HCT116 (cell line): ENCODE measurements around the gene MTUS2. TPM values are rescaled to one million over a fixed set of nuclear protein-coding genes. Genes with fewer than 3 reads are reported as not detected.

ENCODE experiments used
- ATAC-seq: fragments of 200-7000 bp; cut with Tn5 transposase; 2 replicates; pipeline ENCODE4 v1.9.1; 2020; ENCODE audit warnings: mild to moderate bottlenecking, moderate library complexity
- BruUV-seq: library from RNA; stranded (reverse); fragments of 400-500 nt; replicated peaks from 2 replicates; lab custom pipeline; 2021; lab: Mats Ljungman, UMichigan
- CTCF ChIA-PET: fragments of 300-600 bp; sonication (Branson Sonifier 250); formaldehyde crosslinking; loops from one replicate; lab custom pipeline; 2021; ENCODE audit warnings: antibody characterized with exemption; lab: Charles Lee
- POLR2A ChIA-PET: fragments of 300-600, 350-600 bp; sonication (Branson Sonifier 250); formaldehyde crosslinking; loops from one replicate; lab custom pipeline; 2021; ENCODE audit warnings: antibody characterized with exemption; lab: Charles Lee
- RAD21 ChIA-PET, 2 experiments: fragments of 300-600 bp; sonication (Branson Sonifier 250); formaldehyde crosslinking; loops; one replicate each; lab custom pipeline; 2023; ENCODE audit warnings: low total read pairs in 2 of 2; ENCODE audit not compliant: uncharacterized antibody in 2 of 2, unreplicated experiment in 2 of 2, low non-redundant PET in 1 of 2; lab: Charles Lee
- DNase-seq: peaks from one replicate; pipeline ENCODE4 v3.0.0-alpha.2; 2010; ENCODE audit warnings: low read depth, low spot score
- H2AFZ ChIP-seq: fragments of 200-600 bp; shearing (Covaris generic), sonication (generic); 2 replicates; pipeline ENCODE4 v1.6.1; 2017; ENCODE audit warnings: low read depth, mixed run types, mixed read lengths, antibody characterized with exemption, low read length; ENCODE audit not compliant: poor library complexity, severe bottlenecking
- H3K27ac ChIP-seq: 2 replicates; pipeline ENCODE4 v1.5.1; 2012; ENCODE audit warnings: low read depth, low read length
- H3K27me3 ChIP-seq: fragments of 200-600 bp; sonication (generic); 2 replicates; pipeline ENCODE4 v1.6.1; 2016; ENCODE audit warnings: mixed run types, low read length, mixed read lengths; ENCODE audit not compliant: insufficient read depth
- H3K36me3 ChIP-seq, 2 experiments: fragments of 200-500 bp in 1 of 2; fragments of 200-600 bp in 1 of 2; sonication (Bioruptor generic) in 1 of 2; sonication (generic) in 1 of 2; 2 replicates each; pipeline versions ENCODE4 v1.5.1 to v1.6.1; 2014 to 2016; ENCODE audit warnings: low read length in 2 of 2, inconsistent platforms in 1 of 2, mixed read lengths in 1 of 2, mixed run types in 1 of 2; ENCODE audit not compliant: insufficient read depth in 2 of 2, control insufficient read depth in 1 of 2
- H3K4me1 ChIP-seq, 2 experiments: fragments of 200-600 bp in 1 of 2; sonication (generic) in 1 of 2; 2 replicates each; pipeline versions ENCODE4 v1.5.1 to v1.6.1; 2012 to 2017; ENCODE audit warnings: low read length in 2 of 2, inconsistent platforms in 1 of 2, mild to moderate bottlenecking in 1 of 2, mixed read lengths in 1 of 2, mixed run types in 1 of 2, moderate library complexity in 1 of 2; ENCODE audit not compliant: insufficient read depth in 2 of 2, control insufficient read depth in 1 of 2
- H3K4me2 ChIP-seq: fragments of 200-600 bp; sonication (generic); 2 replicates; pipeline ENCODE4 v1.6.1; 2017; ENCODE audit warnings: mixed run types, low read length, mixed read lengths
- H3K4me3 ChIP-seq, 2 experiments: fragments of 200-600 bp in 1 of 2; sonication (generic) in 1 of 2; replicated peaks in 1 of 2; 2 replicates each; pipeline ENCODE4 v1.5.1; 2011 to 2016; ENCODE audit warnings: low read length in 2 of 2, control low read depth in 1 of 2, low read depth in 1 of 2, mild to moderate bottlenecking in 1 of 2, mixed read lengths in 1 of 2, mixed run types in 1 of 2
- H3K79me2 ChIP-seq: fragments of 200-600 bp; sonication (generic); 2 replicates; pipeline ENCODE4 v1.6.1; 2017; ENCODE audit warnings: mild to moderate bottlenecking, mixed run types, low read length, moderate library complexity, mixed read lengths; ENCODE audit not compliant: insufficient read depth
- H3K9ac ChIP-seq: fragments of 200-600 bp; sonication (generic); 2 replicates; pipeline ENCODE4 v1.6.1; 2016; ENCODE audit warnings: low read length, mixed read lengths
- H3K9me2 ChIP-seq: fragments of 200-600 bp; sonication (generic), shearing (Covaris generic); 2 replicates; pipeline ENCODE4 v1.6.1; 2017; ENCODE audit warnings: mixed run types, mild to moderate bottlenecking, moderate library complexity; ENCODE audit not compliant: insufficient read depth
- H3K9me3 ChIP-seq, 2 experiments: fragments of 200-500 bp in 1 of 2; fragments of 200-600 bp in 1 of 2; sonication (Bioruptor generic) in 1 of 2; sonication (generic) in 1 of 2; 2 replicates each; pipeline ENCODE4 v1.6.1; 2014 to 2017; ENCODE audit warnings: low read length in 2 of 2, mixed read lengths in 2 of 2, inconsistent platforms in 1 of 2, low read depth in 1 of 2, mild to moderate bottlenecking in 1 of 2, mixed run types in 1 of 2, moderate library complexity in 1 of 2; ENCODE audit not compliant: control insufficient read depth in 1 of 2, insufficient read depth in 1 of 2
- H4K20me1 ChIP-seq: fragments of 200-600 bp; sonication (generic), shearing (Covaris generic); 2 replicates; pipeline ENCODE4 v1.6.1; 2017; ENCODE audit warnings: mixed run types, mild to moderate bottlenecking, moderate library complexity; ENCODE audit not compliant: insufficient read depth
- CEBPB ChIP-seq: IDR thresholded peaks from 2 replicates; pipeline ENCODE4 v1.6.1; 2012; ENCODE audit warnings: low read depth
- EGR1 ChIP-seq: IDR thresholded peaks from 2 replicates; pipeline ENCODE4 v1.6.1; 2012; ENCODE audit warnings: low read depth
- ELF1 ChIP-seq: IDR thresholded peaks from 2 replicates; pipeline ENCODE4 v1.6.1; 2012; ENCODE audit warnings: low read depth, borderline replicate concordance
- EZH2 ChIP-seq: fragments of 200-600 bp; sonication (generic); IDR thresholded peaks from 2 replicates; pipeline ENCODE4 v1.6.1; 2017; ENCODE audit warnings: antibody characterized with exemption, mixed run types
- JUND ChIP-seq: IDR thresholded peaks from 2 replicates; pipeline ENCODE4 v1.6.1; 2012
- POLR2AphosphoS5 ChIP-seq: IDR thresholded peaks from 2 replicates; pipeline ENCODE4 v1.6.1; 2011; ENCODE audit warnings: mild to moderate bottlenecking, low read depth, low read length, moderate library complexity
- SIN3A ChIP-seq: IDR thresholded peaks from 2 replicates; pipeline ENCODE4 v1.6.1; 2012; ENCODE audit warnings: low read depth
- SP1 ChIP-seq: IDR thresholded peaks from 2 replicates; pipeline ENCODE4 v1.6.1; 2012; ENCODE audit warnings: low read depth
- SRF ChIP-seq: IDR thresholded peaks from 2 replicates; pipeline ENCODE4 v1.6.1; 2012; ENCODE audit warnings: low read depth
- intact Hi-C: fragments of 100-400 bp; cut with micrococcal nuclease; formaldehyde crosslinking; loops from 2 replicates; pipeline ENCODE4 v1.10.0; 2022
- total RNA-seq: library from RNA; stranded (reverse); gene quantifications from one replicate; pipeline ENCODE4 v1.2.1, GENCODE V29; 2021; ENCODE audit not compliant: unreplicated experiment
- TF ChIP-seq, protein P1 (sequence below): IDR thresholded peaks from 2 replicates; pipeline ENCODE4 v1.6.1; 2011; ENCODE audit warnings: mild to moderate bottlenecking, low read length, moderate library complexity; ENCODE audit not compliant: insufficient replicate concordance; ENCODE audit errors: extremely low read depth
- TF ChIP-seq, protein P2 (sequence below): IDR thresholded peaks from 2 replicates; pipeline ENCODE4 v1.6.1; 2012; ENCODE audit warnings: low read depth

The MTUS2 gene
- total RNA-seq, 1 experiment from 2014 or later = 0.02 TPM

DNA sequence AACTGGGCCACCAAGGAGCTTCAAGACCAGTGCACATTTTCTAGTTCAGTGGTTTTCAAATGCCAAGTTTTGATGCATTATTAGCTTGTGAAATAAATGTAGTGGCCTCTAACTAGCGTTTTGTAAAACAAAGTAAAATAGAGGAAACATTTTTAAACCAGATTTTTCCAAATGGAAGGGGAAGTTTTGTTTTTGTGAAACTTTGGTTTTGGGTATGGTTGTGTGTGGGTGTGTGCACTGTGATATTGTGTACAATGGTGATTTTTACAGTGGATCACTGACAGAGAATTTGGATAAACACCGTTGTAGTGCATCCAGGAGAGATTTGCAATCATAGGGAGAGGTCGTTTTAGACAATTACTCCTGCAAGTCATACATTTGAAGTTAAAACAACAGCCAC lies 666.4 kb downstream of the MTUS2 start:
- no peaks in the 10 kb centered on the region for H3K9me3 ChIP-seq
- no peak for ATAC-seq
- H2AFZ ChIP-seq = no peak overlapping the region
- no peak overlapping the region for H3K4me2 ChIP-seq
- no peaks in the 10 kb centered on the region for H3K79me2 ChIP-seq
- no peaks in the 10 kb centered on the region for H4K20me1 ChIP-seq
- no TSS peak for BruUV-seq
- ChIA-PET CTCF (no interaction called here), POLR2A (no interaction called here), RAD21 (no interaction called here)
- DNase-seq = no peak
- no peaks in the 10 kb centered on the region for H3K4me1 ChIP-seq
- H3K27ac ChIP-seq = no peak overlapping the region
- intact Hi-C loops = no loop called here
- TF ChIP-seq, protein P1, sequence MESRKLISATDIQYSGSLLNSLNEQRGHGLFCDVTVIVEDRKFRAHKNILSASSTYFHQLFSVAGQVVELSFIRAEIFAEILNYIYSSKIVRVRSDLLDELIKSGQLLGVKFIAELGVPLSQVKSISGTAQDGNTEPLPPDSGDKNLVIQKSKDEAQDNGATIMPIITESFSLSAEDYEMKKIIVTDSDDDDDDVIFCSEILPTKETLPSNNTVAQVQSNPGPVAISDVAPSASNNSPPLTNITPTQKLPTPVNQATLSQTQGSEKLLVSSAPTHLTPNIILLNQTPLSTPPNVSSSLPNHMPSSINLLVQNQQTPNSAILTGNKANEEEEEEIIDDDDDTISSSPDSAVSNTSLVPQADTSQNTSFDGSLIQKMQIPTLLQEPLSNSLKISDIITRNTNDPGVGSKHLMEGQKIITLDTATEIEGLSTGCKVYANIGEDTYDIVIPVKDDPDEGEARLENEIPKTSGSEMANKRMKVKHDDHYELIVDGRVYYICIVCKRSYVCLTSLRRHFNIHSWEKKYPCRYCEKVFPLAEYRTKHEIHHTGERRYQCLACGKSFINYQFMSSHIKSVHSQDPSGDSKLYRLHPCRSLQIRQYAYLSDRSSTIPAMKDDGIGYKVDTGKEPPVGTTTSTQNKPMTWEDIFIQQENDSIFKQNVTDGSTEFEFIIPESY = no peak
- no peak for TF ChIP-seq CEBPB
- no peak overlapping the region for H3K4me3 ChIP-seq
- H3K9ac ChIP-seq = no peak overlapping the region
- H3K27me3 ChIP-seq = peaks cover 28% of the 10 kb centered on the region
- H3K9me2 ChIP-seq = no peaks in the 10 kb centered on the region
- no peaks in the 10 kb centered on the region for H3K36me3 ChIP-seq

DNA sequence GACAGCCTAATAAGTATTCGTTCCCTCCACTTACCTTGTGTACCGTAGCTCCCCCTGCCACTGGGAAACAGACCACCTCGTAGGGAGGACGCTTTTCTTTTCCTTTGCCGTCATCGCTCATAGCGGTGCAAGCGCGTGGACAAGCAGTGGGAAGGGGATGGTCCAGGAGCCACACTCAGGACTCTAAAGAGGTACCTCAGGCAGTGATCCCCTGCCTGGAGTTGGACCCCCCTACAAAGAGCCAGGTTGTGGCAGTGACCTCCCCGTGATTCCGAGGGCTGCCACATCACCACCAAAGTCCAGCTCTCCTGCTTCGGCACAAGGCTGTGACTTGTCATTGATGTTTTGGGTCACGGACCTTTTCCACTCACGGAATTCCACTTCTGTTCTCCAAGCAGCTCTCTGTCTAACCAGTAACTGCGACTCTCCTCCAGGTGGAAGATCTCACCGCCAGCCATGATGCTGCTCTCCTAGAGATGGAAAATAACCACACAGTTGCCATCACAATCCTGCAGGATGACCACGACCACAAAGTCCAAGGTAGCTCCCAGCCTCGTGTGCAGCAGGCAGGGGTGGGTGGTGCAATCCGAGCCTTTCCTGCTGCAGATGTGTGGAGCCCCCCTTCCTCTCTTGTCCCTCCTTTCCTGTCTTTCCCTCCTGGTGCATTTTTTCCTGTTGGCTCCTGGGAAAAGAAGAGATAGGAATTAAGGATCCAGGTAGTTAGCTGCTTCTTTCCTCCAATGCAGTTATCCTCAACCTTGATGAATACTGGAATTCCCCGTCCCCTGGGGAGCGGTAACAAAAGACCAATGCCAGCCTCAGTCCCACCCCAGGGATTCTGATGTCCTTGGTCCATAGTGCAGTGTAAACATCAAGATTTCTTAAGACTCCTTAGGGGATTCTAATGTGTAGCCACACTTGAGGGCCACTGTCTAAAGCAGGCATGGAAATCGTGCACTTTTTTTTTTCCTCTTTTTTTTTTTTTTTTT lies 667.6 kb downstream of the MTUS2 start:
- no peaks in the 10 kb centered on the region for H4K20me1 ChIP-seq
- peaks cover 33% of the 10 kb centered on the region for H3K27me3 ChIP-seq
- CTCF ChIA-PET = interaction anchor here (0.8 to 0.9 kb wide), 2 partner anchors 16 to 20 kb away, joined by 3 to 4 read pairs; no protein-coding TSS in a partner anchor
- no TSS peak for BruUV-seq
- H3K9me3 ChIP-seq = no peaks in the 10 kb centered on the region
- no peaks in the 10 kb centered on the region for H3K79me2 ChIP-seq
- RAD21 ChIA-PET = no interaction called here
- H3K36me3 ChIP-seq = no peaks in the 10 kb centered on the region
- H3K9me2 ChIP-seq = no peaks in the 10 kb centered on the region
- H3K4me3 ChIP-seq = no peak overlapping the region
- POLR2A ChIA-PET = no interaction called here
- H3K4me2 ChIP-seq = no peak overlapping the region
- H3K27ac ChIP-seq = no peak overlapping the region
- ATAC-seq (no peak), DNase-seq (no peak)
- H3K9ac ChIP-seq = no peak overlapping the region
- intact Hi-C loops = no loop called here
- H3K4me1 ChIP-seq = no peaks in the 10 kb centered on the region
- no peak overlapping the region for H2AFZ ChIP-seq
- TF ChIP-seq EGR1 (no peak), POLR2AphosphoS5 (no peak), JUND (no peak), SRF (no peak), EZH2 (no peak), SIN3A (no peak), SP1 (no peak), ELF1 (no peak)
- TF ChIP-seq, protein P2, sequence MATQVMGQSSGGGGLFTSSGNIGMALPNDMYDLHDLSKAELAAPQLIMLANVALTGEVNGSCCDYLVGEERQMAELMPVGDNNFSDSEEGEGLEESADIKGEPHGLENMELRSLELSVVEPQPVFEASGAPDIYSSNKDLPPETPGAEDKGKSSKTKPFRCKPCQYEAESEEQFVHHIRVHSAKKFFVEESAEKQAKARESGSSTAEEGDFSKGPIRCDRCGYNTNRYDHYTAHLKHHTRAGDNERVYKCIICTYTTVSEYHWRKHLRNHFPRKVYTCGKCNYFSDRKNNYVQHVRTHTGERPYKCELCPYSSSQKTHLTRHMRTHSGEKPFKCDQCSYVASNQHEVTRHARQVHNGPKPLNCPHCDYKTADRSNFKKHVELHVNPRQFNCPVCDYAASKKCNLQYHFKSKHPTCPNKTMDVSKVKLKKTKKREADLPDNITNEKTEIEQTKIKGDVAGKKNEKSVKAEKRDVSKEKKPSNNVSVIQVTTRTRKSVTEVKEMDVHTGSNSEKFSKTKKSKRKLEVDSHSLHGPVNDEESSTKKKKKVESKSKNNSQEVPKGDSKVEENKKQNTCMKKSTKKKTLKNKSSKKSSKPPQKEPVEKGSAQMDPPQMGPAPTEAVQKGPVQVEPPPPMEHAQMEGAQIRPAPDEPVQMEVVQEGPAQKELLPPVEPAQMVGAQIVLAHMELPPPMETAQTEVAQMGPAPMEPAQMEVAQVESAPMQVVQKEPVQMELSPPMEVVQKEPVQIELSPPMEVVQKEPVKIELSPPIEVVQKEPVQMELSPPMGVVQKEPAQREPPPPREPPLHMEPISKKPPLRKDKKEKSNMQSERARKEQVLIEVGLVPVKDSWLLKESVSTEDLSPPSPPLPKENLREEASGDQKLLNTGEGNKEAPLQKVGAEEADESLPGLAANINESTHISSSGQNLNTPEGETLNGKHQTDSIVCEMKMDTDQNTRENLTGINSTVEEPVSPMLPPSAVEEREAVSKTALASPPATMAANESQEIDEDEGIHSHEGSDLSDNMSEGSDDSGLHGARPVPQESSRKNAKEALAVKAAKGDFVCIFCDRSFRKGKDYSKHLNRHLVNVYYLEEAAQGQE = no peak
- TF ChIP-seq, protein P1 = no peak
